ENCODE measurements around the gene DOLK. TPM values are rescaled to one million over a fixed set of nuclear protein-coding genes. Genes with fewer than 3 reads are reported as not detected.

DOLK gene
- total RNA-seq, 1 experiment from 2014 or later = 6.1 TPM

DNA sequence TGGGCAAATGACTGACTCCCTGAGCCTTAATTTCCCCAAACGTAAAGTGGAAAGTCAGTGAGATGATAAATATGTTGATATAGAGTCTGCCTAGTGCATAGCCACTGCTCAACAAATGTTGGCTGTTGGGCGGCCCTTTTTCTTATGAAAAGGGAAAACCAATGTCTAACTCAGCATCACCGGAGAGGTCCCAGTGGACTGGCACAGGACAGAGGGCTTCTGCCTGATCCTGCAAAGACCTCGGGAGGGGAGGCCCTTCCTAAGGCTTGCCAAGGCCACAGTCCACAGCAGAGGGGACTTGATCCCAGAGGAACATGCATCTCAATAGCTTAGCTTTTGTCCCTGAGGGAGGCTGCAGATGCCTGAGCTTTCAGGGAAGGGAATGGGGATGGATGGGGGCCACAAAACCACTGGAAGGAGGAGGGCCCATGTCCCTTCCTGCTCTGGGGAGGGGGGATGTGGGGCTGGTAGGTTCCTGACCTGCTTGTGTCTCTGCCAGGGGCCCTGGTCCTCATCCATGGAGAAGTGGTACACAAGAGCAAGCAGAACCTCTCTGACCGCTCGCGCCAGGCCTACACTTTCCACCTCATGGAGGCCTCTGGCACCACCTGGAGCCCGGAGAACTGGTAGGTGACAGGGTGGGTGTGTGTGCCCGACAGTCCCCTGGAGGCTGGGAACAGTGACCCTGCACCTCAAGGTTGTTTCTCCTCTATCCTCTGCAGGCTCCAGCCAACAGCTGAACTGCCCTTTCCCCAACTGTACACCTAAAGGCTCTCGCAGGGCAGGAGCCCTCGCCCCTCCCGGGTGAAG, 6.3 kb downstream of the DOLK start:
- H3K27me3 ChIP-seq (ENCODE audit: low read length) = no peaks in the 10 kb centered on the region

DNA sequence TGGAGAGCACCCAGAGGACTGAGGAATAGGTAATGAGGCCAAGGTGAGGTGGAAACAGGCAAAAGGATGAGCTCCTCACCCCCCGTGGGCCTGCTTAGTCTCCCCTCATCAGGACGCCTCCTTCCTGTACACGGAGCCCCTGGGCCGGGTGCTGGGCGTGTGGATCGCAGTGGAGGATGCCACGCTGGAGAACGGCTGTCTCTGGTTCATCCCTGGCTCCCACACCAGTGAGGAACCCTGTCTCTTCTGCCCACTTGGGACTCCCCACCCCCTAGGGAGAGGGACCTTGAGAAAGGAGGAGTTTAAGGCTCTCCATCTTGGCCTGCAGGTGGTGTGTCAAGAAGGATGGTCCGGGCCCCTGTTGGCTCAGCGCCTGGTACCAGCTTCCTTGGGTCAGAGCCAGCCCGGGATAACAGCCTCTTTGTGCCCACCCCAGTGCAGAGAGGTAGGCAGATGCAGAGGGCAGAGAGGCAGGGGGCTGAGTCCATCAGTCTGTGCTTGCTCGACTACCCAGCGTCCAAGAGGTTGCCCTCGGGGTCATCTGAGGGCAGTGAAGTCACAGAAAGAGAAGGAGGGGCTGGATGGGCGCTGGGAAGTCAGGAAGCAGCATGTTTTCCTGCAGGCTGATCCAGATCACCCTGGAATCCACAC, 7.0 kb downstream of the DOLK start:
- Histone ChIP-seq H3K4me1 (ENCODE audit: low read length) (no peaks in the 10 kb centered on the region), H4K20me1 (ENCODE audit: insufficient read depth, low read depth, low read length) (no peaks in the 10 kb centered on the region), H3K4me2 (ENCODE audit: low read depth, low read length, poor library complexity, severe bottlenecking) (no peak overlapping the region), H3K27me3 (ENCODE audit: low read length) (no peaks in the 10 kb centered on the region), H3K27ac (ENCODE audit: low read length) (no peak overlapping the region), H3K9me2 (replicated peaks; ENCODE audit: insufficient read depth, low read length) (no peaks in the 10 kb centered on the region), H2AFZ (ENCODE audit: low read length) (no peak overlapping the region), H3K9me3 (ENCODE audit: low read length) (no peaks in the 10 kb centered on the region), H3K79me2 (ENCODE audit: low read length) (no peaks in the 10 kb centered on the region), H3K4me3 (ENCODE audit: low read length) (no peak overlapping the region), H3K36me3 (ENCODE audit: insufficient read depth, low read length) (no peaks in the 10 kb centered on the region), H3K9ac (ENCODE audit: low read length) (no peak overlapping the region)
- no peak for DNase-seq

More for the DNA sequence above, 6.3 kb downstream of the DOLK start:
- Histone ChIP-seq H3K4me3 (ENCODE audit: low read length) (no peak overlapping the region), H2AFZ (ENCODE audit: low read length) (no peak overlapping the region), H3K36me3 (ENCODE audit: insufficient read depth, low read length) (no peaks in the 10 kb centered on the region), H3K9me3 (ENCODE audit: low read length) (no peaks in the 10 kb centered on the region), H3K4me2 (ENCODE audit: low read depth, low read length, poor library complexity, severe bottlenecking) (no peak overlapping the region), H3K27ac (ENCODE audit: low read length) (no peak overlapping the region), H3K9me2 (replicated peaks; ENCODE audit: insufficient read depth, low read length) (no peaks in the 10 kb centered on the region), H3K4me1 (ENCODE audit: low read length) (peaks cover 2% of the 10 kb centered on the region), H3K9ac (ENCODE audit: low read length) (no peak overlapping the region), H4K20me1 (ENCODE audit: insufficient read depth, low read depth, low read length) (no peaks in the 10 kb centered on the region), H3K79me2 (ENCODE audit: low read length) (peaks cover 6% of the 10 kb centered on the region)
- no peak for DNase-seq

DNA sequence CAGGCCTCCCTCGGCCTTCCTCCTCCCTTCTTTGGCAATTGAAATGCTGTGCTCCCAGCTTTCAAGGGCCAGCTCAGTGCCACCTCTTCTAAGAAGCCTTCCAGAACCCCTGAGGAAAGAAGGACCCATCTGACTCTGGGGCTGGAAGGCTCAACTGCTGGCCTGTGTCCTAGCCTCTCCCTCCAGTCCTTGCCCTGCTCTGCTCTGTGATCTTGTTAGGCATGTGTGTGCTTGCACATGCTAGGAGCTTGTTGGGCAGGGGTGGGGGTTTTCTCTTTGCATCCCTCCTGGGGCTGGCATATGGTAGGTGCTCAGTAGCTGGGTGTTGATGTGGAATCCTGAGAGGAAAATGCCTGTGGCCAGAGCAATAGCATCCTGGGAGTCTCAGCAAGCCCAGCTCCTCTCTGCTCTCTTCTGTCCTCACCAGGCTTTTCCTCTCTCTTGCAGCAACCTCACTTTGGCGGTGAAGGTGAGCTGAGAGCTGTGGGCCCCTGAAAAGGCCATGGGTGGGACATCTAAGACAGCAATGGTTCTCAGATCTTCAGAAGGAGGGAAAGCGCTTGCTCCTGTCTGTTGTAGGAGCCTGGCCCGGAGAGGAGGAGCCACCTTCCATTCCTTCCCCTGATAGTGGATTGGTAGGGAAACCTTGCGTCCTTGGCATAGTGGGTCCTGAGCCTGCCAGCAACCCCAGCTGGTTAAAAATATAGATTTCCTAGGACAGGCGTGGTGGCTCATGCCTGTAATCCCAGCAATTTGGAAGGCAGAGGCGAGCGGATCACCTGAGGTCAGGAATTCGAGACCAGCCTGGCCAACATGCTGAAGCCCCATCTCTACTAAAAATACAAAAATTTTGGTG, 9.9 kb downstream of the DOLK start:
- Histone ChIP-seq H3K79me2 (ENCODE audit: low read length) (no peaks in the 10 kb centered on the region), H2AFZ (ENCODE audit: low read length) (no peak overlapping the region), H3K4me1 (ENCODE audit: low read length) (no peaks in the 10 kb centered on the region), H3K9ac (ENCODE audit: low read length) (no peak overlapping the region), H3K27me3 (ENCODE audit: low read length) (no peaks in the 10 kb centered on the region), H3K4me2 (ENCODE audit: low read depth, low read length, poor library complexity, severe bottlenecking) (no peak overlapping the region), H4K20me1 (ENCODE audit: insufficient read depth, low read depth, low read length) (no peaks in the 10 kb centered on the region), H3K36me3 (ENCODE audit: insufficient read depth, low read length) (no peaks in the 10 kb centered on the region), H3K9me3 (ENCODE audit: low read length) (no peaks in the 10 kb centered on the region), H3K4me3 (ENCODE audit: low read length) (no peak overlapping the region), H3K27ac (ENCODE audit: low read length) (no peak overlapping the region), H3K9me2 (replicated peaks; ENCODE audit: insufficient read depth, low read length) (no peaks in the 10 kb centered on the region)
- DNase-seq = no peak

DNA sequence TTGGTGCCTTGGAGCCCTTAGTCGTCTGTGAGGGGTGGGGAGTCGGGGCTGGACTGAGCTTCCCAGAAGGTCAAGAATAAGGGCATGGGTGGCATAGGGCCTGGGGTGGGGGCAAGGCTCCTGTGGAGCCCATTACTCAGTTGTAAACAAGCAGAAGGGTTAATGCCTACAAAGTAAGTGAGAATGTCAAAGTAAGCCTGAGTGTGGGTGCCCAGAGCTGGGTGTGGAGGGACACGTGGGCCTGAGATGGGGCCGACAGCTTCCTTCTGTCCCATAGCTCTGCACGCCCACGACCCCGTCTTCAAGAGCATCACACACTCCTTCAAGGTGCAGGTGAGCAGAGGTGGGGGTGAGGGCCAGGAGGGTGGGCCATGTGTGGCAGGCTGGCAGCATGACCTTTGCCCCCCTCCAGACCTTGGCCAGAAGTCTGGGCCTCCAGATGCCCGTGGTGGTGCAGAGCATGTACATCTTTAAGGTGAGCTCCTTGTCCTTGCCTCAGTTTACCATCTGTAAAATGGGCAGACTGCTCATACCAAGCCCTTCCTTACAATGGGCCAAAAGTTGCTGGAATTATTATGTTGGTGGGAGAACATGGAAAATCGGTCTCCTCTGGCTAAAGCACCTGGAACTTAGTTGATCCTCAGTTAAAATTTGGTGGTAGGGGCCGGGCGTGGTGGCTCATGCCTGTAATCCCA, 11.1 kb downstream of the DOLK start:
- H4K20me1 ChIP-seq (ENCODE audit: insufficient read depth, low read depth, low read length) = no peaks in the 10 kb centered on the region
- DNase-seq = no peak
- no peaks in the 10 kb centered on the region for H3K9me2 ChIP-seq (replicated peaks; ENCODE audit: insufficient read depth, low read length)
- H2AFZ ChIP-seq (ENCODE audit: low read length) = no peak overlapping the region
- no peaks in the 10 kb centered on the region for H3K36me3 ChIP-seq (ENCODE audit: insufficient read depth, low read length)
- no peaks in the 10 kb centered on the region for H3K27me3 ChIP-seq (ENCODE audit: low read length)
- no peak overlapping the region for H3K4me3 ChIP-seq (ENCODE audit: low read length)
- no peak overlapping the region for H3K27ac ChIP-seq (ENCODE audit: low read length)
- no peaks in the 10 kb centered on the region for H3K4me1 ChIP-seq (ENCODE audit: low read length)
- no peaks in the 10 kb centered on the region for H3K9me3 ChIP-seq (ENCODE audit: low read length)
- no peak overlapping the region for H3K4me2 ChIP-seq (ENCODE audit: low read depth, low read length, poor library complexity, severe bottlenecking)
- H3K79me2 ChIP-seq (ENCODE audit: low read length) = no peaks in the 10 kb centered on the region
- no peak overlapping the region for H3K9ac ChIP-seq (ENCODE audit: low read length)

DNA sequence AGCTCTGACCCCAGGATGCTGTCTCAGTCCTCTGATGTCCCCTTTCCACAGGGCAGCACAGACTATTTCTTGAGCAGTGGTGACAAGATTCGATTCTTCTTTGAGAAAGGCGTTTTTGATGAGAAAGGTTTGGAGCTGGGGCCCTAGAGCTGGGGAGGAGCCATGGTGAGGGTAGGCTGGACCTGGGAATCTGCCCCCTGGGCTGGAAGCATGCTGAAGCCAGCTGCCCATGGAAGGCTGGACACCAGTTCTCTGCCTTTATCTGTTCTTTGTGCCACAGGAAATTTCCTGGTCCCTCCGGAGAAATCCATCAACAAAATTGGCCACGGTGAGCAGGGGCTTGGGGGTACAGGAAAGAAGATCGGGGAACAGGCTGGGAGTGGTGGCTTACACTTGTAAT, 13.7 kb downstream of the DOLK start:
- DNase-seq = no peak
- H3K4me3 ChIP-seq (ENCODE audit: low read length) = no peak overlapping the region
- no peak overlapping the region for H3K9ac ChIP-seq (ENCODE audit: low read length)
- H3K9me3 ChIP-seq (ENCODE audit: low read length) = no peaks in the 10 kb centered on the region
- H3K4me2 ChIP-seq (ENCODE audit: low read depth, low read length, poor library complexity, severe bottlenecking) = no peak overlapping the region
- H2AFZ ChIP-seq (ENCODE audit: low read length) = no peak overlapping the region
- H3K27me3 ChIP-seq (ENCODE audit: low read length) = no peaks in the 10 kb centered on the region
- H3K4me1 ChIP-seq (ENCODE audit: low read length) = no peaks in the 10 kb centered on the region
- no peaks in the 10 kb centered on the region for H3K9me2 ChIP-seq (replicated peaks; ENCODE audit: insufficient read depth, low read length)
- H4K20me1 ChIP-seq (ENCODE audit: insufficient read depth, low read depth, low read length) = no peaks in the 10 kb centered on the region
- no peaks in the 10 kb centered on the region for H3K79me2 ChIP-seq (ENCODE audit: low read length)
- no peaks in the 10 kb centered on the region for H3K36me3 ChIP-seq (ENCODE audit: insufficient read depth, low read length)
- no peak overlapping the region for H3K27ac ChIP-seq (ENCODE audit: low read length)

GRCh38 chr9:128929560-128929959, 17.8 kb downstream of the DOLK start:
- Histone ChIP-seq H3K9ac (ENCODE audit: low read length) (no peak overlapping the region), H3K9me3 (ENCODE audit: low read length) (no peaks in the 10 kb centered on the region), H3K4me2 (ENCODE audit: low read depth, low read length, poor library complexity, severe bottlenecking) (no peak overlapping the region), H3K79me2 (ENCODE audit: low read length) (no peaks in the 10 kb centered on the region), H3K4me1 (ENCODE audit: low read length) (no peaks in the 10 kb centered on the region), H2AFZ (ENCODE audit: low read length) (no peak overlapping the region), H3K27ac (ENCODE audit: low read length) (no peak overlapping the region), H3K4me3 (ENCODE audit: low read length) (no peak overlapping the region), H3K36me3 (ENCODE audit: insufficient read depth, low read length) (no peaks in the 10 kb centered on the region), H3K27me3 (ENCODE audit: low read length) (no peaks in the 10 kb centered on the region), H3K9me2 (replicated peaks; ENCODE audit: insufficient read depth, low read length) (no peaks in the 10 kb centered on the region), H4K20me1 (ENCODE audit: insufficient read depth, low read depth, low read length) (no peaks in the 10 kb centered on the region)
- no peak for DNase-seq

DNA sequence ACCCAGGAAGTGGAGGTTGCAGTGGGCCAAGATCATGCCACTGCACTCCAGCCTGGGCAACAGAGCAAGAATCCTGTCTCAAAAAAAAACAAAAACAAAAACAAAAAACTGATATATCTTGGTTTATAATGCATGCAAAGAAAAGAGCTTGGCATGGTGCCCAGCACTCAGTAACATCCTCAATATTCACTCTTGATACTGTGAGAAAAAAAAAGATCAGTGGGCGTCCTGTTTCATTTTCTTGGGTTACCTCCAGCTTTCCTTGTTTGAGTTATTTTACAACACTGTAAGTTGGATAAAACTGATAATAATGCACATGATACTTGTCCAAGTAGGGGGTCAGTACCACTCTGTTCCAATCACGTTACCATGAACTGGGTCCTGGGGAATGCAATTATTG, 18.8 kb downstream of the DOLK start:
- no peaks in the 10 kb centered on the region for H4K20me1 ChIP-seq (ENCODE audit: insufficient read depth, low read depth, low read length)
- no peaks in the 10 kb centered on the region for H3K9me3 ChIP-seq (ENCODE audit: low read length)
- H3K4me1 ChIP-seq (ENCODE audit: low read length) = no peaks in the 10 kb centered on the region
- H3K36me3 ChIP-seq (ENCODE audit: insufficient read depth, low read length) = no peaks in the 10 kb centered on the region
- no peaks in the 10 kb centered on the region for H3K27me3 ChIP-seq (ENCODE audit: low read length)
- no peaks in the 10 kb centered on the region for H3K79me2 ChIP-seq (ENCODE audit: low read length)
- no peak overlapping the region for H3K4me3 ChIP-seq (ENCODE audit: low read length)
- no peak overlapping the region for H3K9ac ChIP-seq (ENCODE audit: low read length)
- H3K27ac ChIP-seq (ENCODE audit: low read length) = no peak overlapping the region
- no peak overlapping the region for H2AFZ ChIP-seq (ENCODE audit: low read length)
- no peaks in the 10 kb centered on the region for H3K9me2 ChIP-seq (replicated peaks; ENCODE audit: insufficient read depth, low read length)
- DNase-seq = no peak
- no peak overlapping the region for H3K4me2 ChIP-seq (ENCODE audit: low read depth, low read length, poor library complexity, severe bottlenecking)
